ENCODE measurements around the gene MED16. TPM values are rescaled to one million over a fixed set of nuclear protein-coding genes. Genes with fewer than 3 reads are reported as not detected.

MED16 gene
- total and polyA plus RNA-seq, 2 donors (not counting 1 experiment from before 2014, with no cell fraction given), result 19.3 to 35.0 TPM

- no peak overlapping the region for H3K4me3 ChIP-seq (replicated peaks in 1 of 4; ENCODE audit: control extremely low read depth in 1 of 4, insufficient read depth in 1 of 4, low read depth in 3 of 4, low read length in 4 of 4)
- peaks cover 42% of the 10 kb centered on the region for H3K79me2 ChIP-seq (ENCODE audit: control insufficient read depth, insufficient read depth, low read length)
- H3K27ac ChIP-seq (ENCODE audit: insufficient read depth, low read length), result no peak overlapping the region
- H3K27me3 ChIP-seq (ENCODE audit: control insufficient read depth, insufficient read depth, low read length), result no peaks in the 10 kb centered on the region
- no peak overlapping the region for H3K4me2 ChIP-seq (ENCODE audit: extremely low read depth, insufficient read depth, low read length)
- no peaks in the 10 kb centered on the region for H3K9me3 ChIP-seq (ENCODE audit: control insufficient read depth, insufficient read depth, low read depth, low read length)
- no peak for DNase-seq (ENCODE audit: low read depth in 2 of 2)
- no peak overlapping the region for H3K9ac ChIP-seq (ENCODE audit: insufficient read depth, low read length)
- TF ChIP-seq EZH2 (IDR thresholded peaks at IDR 0.05; ENCODE audit: low read length, missing control alignments), result no peak
- TF ChIP-seq CTCF (conservative IDR thresholded peaks at IDR 0.05 in 1 of 2, IDR thresholded peaks at IDR 0.05 in 1 of 2; ENCODE audit: low read depth in 1 of 2, low read length in 2 of 2), result no peak
- peaks cover 26% of the 10 kb centered on the region for H3K4me1 ChIP-seq (ENCODE audit: control insufficient read depth, extremely low read depth, insufficient read depth, low read length)
- H3K36me3 ChIP-seq (ENCODE audit: control insufficient read depth, insufficient read depth, low read length), result peaks cover 14% of the 10 kb centered on the region
- H2AFZ ChIP-seq (ENCODE audit: low read length), result no peak overlapping the region
- H4K20me1 ChIP-seq (ENCODE audit: control insufficient read depth, extremely low read depth, insufficient read depth, low read length), result no peaks in the 10 kb centered on the region
Measured at GRCh38 chr19:929891-930258, 36.9 kb upstream of the MED16 start.

GRCh38 chr19:929203-929890, 36.4 kb upstream of the MED16 start:
- Histone ChIP-seq H3K27ac (ENCODE audit: insufficient read depth, low read length) (no peak overlapping the region), H3K4me1 (ENCODE audit: control insufficient read depth, extremely low read depth, insufficient read depth, low read length) (peaks cover 25% of the 10 kb centered on the region), H3K79me2 (ENCODE audit: control insufficient read depth, insufficient read depth, low read length) (peaks cover 37% of the 10 kb centered on the region), H3K4me2 (ENCODE audit: extremely low read depth, insufficient read depth, low read length) (no peak overlapping the region), H3K4me3 (replicated peaks in 1 of 4; ENCODE audit: control extremely low read depth in 1 of 4, insufficient read depth in 1 of 4, low read depth in 3 of 4, low read length in 4 of 4) (no peak overlapping the region), H3K9me3 (ENCODE audit: control insufficient read depth, insufficient read depth, low read depth, low read length) (no peaks in the 10 kb centered on the region), H4K20me1 (ENCODE audit: control insufficient read depth, extremely low read depth, insufficient read depth, low read length) (no peaks in the 10 kb centered on the region), H3K27me3 (ENCODE audit: control insufficient read depth, insufficient read depth, low read length) (no peaks in the 10 kb centered on the region), H3K9ac (ENCODE audit: insufficient read depth, low read length) (no peak overlapping the region), H3K36me3 (ENCODE audit: control insufficient read depth, insufficient read depth, low read length) (peaks cover 13% of the 10 kb centered on the region), H2AFZ (ENCODE audit: low read length) (no peak overlapping the region)
- TF ChIP-seq CTCF (conservative IDR thresholded peaks at IDR 0.05 in 1 of 2, IDR thresholded peaks at IDR 0.05 in 1 of 2; ENCODE audit: low read depth in 1 of 2, low read length in 2 of 2) (no peak), EZH2 (IDR thresholded peaks at IDR 0.05; ENCODE audit: low read length, missing control alignments) (no peak)
- DNase-seq (ENCODE audit: low read depth in 2 of 2), result no peak

- no peak overlapping the region for H2AFZ ChIP-seq (ENCODE audit: low read length)
- H3K4me1 ChIP-seq (ENCODE audit: control insufficient read depth, extremely low read depth, insufficient read depth, low read length), result peaks cover 18% of the 10 kb centered on the region
- H3K9ac ChIP-seq (ENCODE audit: insufficient read depth, low read length), result no peak overlapping the region
- peak overlapping the region in 1 of 4 experiments; percentile 84 for H3K4me3 ChIP-seq (replicated peaks in 1 of 4; ENCODE audit: control extremely low read depth in 1 of 4, insufficient read depth in 1 of 4, low read depth in 3 of 4, low read length in 4 of 4)
- no peak overlapping the region for H3K27ac ChIP-seq (ENCODE audit: insufficient read depth, low read length)
- H3K4me2 ChIP-seq (ENCODE audit: extremely low read depth, insufficient read depth, low read length), result no peak overlapping the region
- peaks cover 10% of the 10 kb centered on the region for H3K36me3 ChIP-seq (ENCODE audit: control insufficient read depth, insufficient read depth, low read length)
- H3K9me3 ChIP-seq (ENCODE audit: control insufficient read depth, insufficient read depth, low read depth, low read length), result no peaks in the 10 kb centered on the region
- H4K20me1 ChIP-seq (ENCODE audit: control insufficient read depth, extremely low read depth, insufficient read depth, low read length), result no peaks in the 10 kb centered on the region
- H3K79me2 ChIP-seq (ENCODE audit: control insufficient read depth, insufficient read depth, low read length), result peaks cover 31% of the 10 kb centered on the region
- DNase-seq (ENCODE audit: low read depth in 2 of 2), result no peak
- TF ChIP-seq EZH2 (IDR thresholded peaks at IDR 0.05; ENCODE audit: low read length, missing control alignments), result no peak
- TF ChIP-seq CTCF (conservative IDR thresholded peaks at IDR 0.05 in 1 of 2, IDR thresholded peaks at IDR 0.05 in 1 of 2; ENCODE audit: low read depth in 1 of 2, low read length in 2 of 2), result no peak
- H3K27me3 ChIP-seq (ENCODE audit: control insufficient read depth, insufficient read depth, low read length), result no peaks in the 10 kb centered on the region
Measured at GRCh38 chr19:928471-929202, 35.6 kb upstream of the MED16 start.
